Ectodermal cell (in vitro differentiated cells): Measurements from ENCODE around the gene IL36RN.

Source experiments
- H3K27ac ChIP-seq: 2 replicates; pipeline ENCODE4 v1.7.0; 2013; ENCODE audit warnings: mild to moderate bottlenecking, low read depth, low read length; ENCODE audit not compliant: insufficient read depth, poor library complexity, severe bottlenecking
- H3K27me3 ChIP-seq: 2 replicates; pipeline ENCODE4 v1.7.0; 2013; ENCODE audit warnings: mild to moderate bottlenecking, low read length; ENCODE audit not compliant: insufficient read depth, control insufficient read depth, poor library complexity, severe bottlenecking
- H3K36me3 ChIP-seq: one replicate; pipeline ENCODE4 v1.7.0; 2013; ENCODE audit warnings: low read length; ENCODE audit not compliant: control insufficient read depth, insufficient read depth
- H3K4me1 ChIP-seq: one replicate; pipeline ENCODE4 v1.7.0; 2013; ENCODE audit warnings: low read length; ENCODE audit not compliant: control insufficient read depth, insufficient read depth
- H3K4me3 ChIP-seq: 2 replicates; pipeline ENCODE4 v1.7.0; 2013; ENCODE audit warnings: low read depth, low read length, control low read depth; ENCODE audit not compliant: insufficient read depth
- H3K9me3 ChIP-seq: 2 replicates; pipeline ENCODE4 v1.7.0; 2013; ENCODE audit warnings: mild to moderate bottlenecking, low read length, moderate library complexity; ENCODE audit not compliant: control insufficient read depth
- WGBS, 2 experiments: methylation state at CpG; one replicate each; pipeline ENCODE4 v1.1.7; 2013; ENCODE audit warnings: missing lambda C conversion rate in 2 of 2; 5-methylcytosine and 5-hydroxymethylcytosine counted together

Gene IL36RN

DNA sequence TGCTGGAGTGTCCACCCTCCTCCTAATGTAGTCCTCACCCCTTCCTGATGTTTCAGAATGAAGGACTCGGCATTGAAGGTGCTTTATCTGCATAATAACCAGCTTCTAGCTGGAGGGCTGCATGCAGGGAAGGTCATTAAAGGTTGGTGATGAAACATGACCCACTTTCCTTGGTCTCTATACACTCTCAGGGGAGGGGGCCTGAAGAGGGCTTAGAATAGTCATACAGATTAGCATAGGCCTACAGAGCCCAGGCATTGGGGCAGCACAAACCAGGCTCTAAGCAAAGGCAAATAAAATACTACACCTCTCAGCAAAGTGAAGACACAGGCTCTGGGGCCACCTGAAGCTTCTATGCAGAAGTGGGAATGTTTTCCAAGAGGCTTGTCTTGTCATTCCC, 1.8 kb downstream of the IL36RN start:
- H3K36me3 ChIP-seq: no peaks in the 10 kb centered on the region
- H3K27me3 ChIP-seq: no peaks in the 10 kb centered on the region
- 25 to 57% methylated on average over 1 of the region's 1 CpG for WGBS, 2 experiments
- H3K27ac ChIP-seq: no peak overlapping the region
- H3K4me1 ChIP-seq: no peaks in the 10 kb centered on the region
- no peaks in the 10 kb centered on the region for H3K9me3 ChIP-seq
- no peak overlapping the region for H3K4me3 ChIP-seq

DNA sequence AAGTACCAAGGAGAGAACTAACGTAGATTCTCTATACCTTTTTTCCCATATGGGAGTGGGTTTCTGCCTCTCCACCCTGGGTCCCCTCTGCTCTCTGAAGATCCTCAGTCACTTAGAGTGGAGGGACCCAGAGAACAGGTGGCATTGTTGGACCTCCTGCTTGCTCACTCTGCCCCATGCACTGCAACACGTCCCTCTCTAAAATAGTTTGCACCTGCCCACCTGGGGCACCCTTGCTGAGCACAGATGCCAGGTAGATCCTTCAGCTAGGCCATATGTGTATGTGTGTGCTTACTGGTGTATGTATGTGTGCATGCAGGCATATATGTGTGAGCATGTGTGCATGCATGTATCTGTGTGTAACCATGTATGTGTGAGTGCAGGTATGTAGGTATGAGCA, 2.2 kb downstream of the IL36RN start:
- no peaks in the 10 kb centered on the region for H3K9me3 ChIP-seq

DNA sequence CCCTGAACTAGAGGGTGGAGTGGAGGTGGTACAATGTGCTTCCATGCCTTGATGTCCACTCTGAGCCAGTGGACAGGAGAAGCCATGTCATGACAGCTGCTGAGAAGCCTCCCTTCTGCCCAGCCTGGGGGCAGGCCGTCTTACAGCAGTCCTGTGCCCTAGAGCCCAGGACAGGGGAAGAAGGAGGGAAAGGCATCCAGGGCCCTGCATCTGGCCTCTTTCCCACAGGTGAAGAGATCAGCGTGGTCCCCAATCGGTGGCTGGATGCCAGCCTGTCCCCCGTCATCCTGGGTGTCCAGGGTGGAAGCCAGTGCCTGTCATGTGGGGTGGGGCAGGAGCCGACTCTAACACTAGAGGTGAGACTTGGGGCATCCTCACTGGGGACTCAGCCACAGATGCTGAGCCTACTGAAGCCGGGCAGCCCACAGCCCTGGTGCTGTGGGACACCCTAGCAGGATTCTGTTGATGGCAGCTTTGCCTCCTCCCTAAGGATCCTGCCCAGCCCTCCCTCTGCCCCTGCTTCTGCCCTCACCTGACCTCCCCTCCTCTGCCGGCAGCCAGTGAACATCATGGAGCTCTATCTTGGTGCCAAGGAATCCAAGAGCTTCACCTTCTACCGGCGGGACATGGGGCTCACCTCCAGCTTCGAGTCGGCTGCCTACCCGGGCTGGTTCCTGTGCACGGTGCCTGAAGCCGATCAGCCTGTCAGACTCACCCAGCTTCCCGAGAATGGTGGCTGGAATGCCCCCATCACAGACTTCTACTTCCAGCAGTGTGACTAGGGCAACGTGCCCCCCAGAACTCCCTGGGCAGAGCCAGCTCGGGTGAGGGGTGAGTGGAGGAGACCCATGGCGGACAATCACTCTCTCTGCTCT, 3.1 kb downstream of the IL36RN start:
- WGBS, 2 experiments: 91 to 92% methylated on average over 18 of the region's 18 CpGs

More for the DNA sequence above, 2.2 kb downstream of the IL36RN start:
- Histone ChIP-seq H3K4me1 (no peaks in the 10 kb centered on the region), H3K4me3 (no peak overlapping the region), H3K27ac (no peak overlapping the region), H3K27me3 (no peaks in the 10 kb centered on the region), H3K36me3 (no peaks in the 10 kb centered on the region)
- WGBS, 2 experiments: 77 to 90% methylated on average over 2 of the region's 2 CpGs

DNA sequence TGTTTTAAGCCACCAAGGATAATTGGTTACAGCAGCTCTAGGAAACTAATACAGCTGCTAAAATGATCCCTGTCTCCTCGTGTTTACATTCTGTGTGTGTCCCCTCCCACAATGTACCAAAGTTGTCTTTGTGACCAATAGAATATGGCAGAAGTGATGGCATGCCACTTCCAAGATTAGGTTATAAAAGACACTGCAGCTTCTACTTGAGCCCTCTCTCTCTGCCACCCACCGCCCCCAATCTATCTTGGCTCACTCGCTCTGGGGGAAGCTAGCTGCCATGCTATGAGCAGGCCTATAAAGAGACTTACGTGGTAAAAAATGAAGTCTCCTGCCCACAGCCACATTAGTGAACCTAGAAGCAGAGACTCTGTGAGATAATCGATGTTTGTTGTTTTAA, 5.3 kb downstream of the IL36RN start:
- Histone ChIP-seq H3K4me1 (no peaks in the 10 kb centered on the region), H3K9me3 (no peaks in the 10 kb centered on the region), H3K36me3 (no peaks in the 10 kb centered on the region), H3K27ac (no peak overlapping the region), H3K4me3 (no peak overlapping the region), H3K27me3 (no peaks in the 10 kb centered on the region)
- 85 to 93% methylated on average over 5 of the region's 5 CpGs for WGBS, 2 experiments

More for the DNA sequence above, 3.1 kb downstream of the IL36RN start:
- H3K4me3 ChIP-seq: no peak overlapping the region
- H3K36me3 ChIP-seq: no peaks in the 10 kb centered on the region
- H3K4me1 ChIP-seq: no peaks in the 10 kb centered on the region
- no peaks in the 10 kb centered on the region for H3K9me3 ChIP-seq
- H3K27ac ChIP-seq: no peak overlapping the region
- no peaks in the 10 kb centered on the region for H3K27me3 ChIP-seq

DNA sequence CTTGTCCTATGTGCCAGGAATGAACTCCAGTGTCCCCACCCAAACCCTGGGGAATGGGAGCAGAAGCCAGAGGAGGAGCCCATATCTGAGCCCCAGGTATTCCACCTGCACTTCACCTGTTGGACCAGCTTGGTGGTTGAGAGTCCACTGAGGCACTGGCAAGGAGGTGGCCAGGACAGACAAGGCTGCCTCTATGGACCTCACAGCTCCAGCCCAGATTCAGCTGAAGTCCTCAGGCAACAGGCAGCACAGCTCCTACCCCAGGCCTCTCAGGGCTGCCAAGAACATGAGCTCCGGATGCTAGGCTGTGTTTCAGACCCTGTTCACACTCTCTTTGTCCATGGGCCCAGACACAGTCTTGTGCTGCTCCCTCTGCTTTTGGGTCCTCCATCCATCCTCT, 5.9 kb downstream of the IL36RN start:
- Histone ChIP-seq H3K27me3 (no peaks in the 10 kb centered on the region), H3K36me3 (no peaks in the 10 kb centered on the region), H3K9me3 (no peaks in the 10 kb centered on the region), H3K4me1 (no peaks in the 10 kb centered on the region), H3K4me3 (no peak overlapping the region), H3K27ac (no peak overlapping the region)
- WGBS, 2 experiments: 90 to 96% methylated on average over 1 of the region's 1 CpG

DNA sequence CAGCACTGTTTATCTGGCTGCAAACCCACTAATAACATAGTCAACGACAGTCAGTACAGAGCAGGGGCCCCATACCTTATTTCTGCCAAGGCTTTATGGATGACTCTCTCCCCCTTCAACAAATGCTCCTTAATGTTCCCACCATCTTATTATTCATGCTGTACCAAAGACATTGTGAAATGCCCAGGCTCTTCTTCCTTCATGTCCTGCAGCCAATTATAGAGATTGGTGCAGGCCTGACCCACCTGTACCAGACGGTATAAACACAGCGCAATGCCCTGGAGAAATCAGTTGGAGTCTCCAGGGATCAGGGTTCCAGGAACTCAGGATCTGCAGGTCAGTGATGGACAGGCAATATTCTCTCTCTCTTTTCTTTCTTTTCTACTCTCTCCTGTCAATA, 8.7 kb downstream of the IL36RN start, which contains the start of gene IL1F10:
Gene IL1F10 (plus strand): TSS at position 290 of the 400 bp plus-strand sequence. CDS start 4,769 bp downstream, outside the sequence.
- H3K36me3 ChIP-seq: no peaks in the 10 kb centered on the region
- WGBS, 2 experiments: 91 to 93% methylated on average over 3 of the region's 3 CpGs
- no peaks in the 10 kb centered on the region for H3K4me1 ChIP-seq
- no peak within 1 kb of the TSS for H3K27ac ChIP-seq
- H3K9me3 ChIP-seq: no peaks in the 10 kb centered on the region
- H3K4me3 ChIP-seq: no peak within 1 kb of the TSS
- H3K27me3 ChIP-seq: no peaks in the 10 kb centered on the region

DNA sequence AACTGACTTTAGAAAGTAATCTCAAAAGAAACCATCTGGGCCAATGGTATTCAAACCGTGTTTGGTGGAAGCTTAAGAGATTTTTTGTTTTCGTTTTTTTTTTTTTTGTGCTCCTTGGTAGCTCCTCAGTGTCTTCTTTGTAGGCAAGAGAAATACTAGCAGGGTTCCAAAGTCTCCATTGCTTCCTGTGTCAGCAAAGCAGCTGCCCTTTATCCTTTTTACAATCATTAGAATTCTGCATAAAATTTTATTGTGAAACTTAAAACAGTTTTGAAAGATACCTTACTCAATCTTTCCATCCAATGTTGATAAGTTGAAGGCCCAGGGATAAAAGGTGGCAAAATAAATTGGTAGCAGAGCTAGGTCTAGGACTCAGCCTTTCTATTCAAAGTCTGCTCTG, 9.3 kb downstream of the IL36RN start:
- WGBS, 2 experiments: 71 to 88% methylated on average over 2 of the region's 2 CpGs
- no peaks in the 10 kb centered on the region for H3K36me3 ChIP-seq
- no peaks in the 10 kb centered on the region for H3K9me3 ChIP-seq

DNA sequence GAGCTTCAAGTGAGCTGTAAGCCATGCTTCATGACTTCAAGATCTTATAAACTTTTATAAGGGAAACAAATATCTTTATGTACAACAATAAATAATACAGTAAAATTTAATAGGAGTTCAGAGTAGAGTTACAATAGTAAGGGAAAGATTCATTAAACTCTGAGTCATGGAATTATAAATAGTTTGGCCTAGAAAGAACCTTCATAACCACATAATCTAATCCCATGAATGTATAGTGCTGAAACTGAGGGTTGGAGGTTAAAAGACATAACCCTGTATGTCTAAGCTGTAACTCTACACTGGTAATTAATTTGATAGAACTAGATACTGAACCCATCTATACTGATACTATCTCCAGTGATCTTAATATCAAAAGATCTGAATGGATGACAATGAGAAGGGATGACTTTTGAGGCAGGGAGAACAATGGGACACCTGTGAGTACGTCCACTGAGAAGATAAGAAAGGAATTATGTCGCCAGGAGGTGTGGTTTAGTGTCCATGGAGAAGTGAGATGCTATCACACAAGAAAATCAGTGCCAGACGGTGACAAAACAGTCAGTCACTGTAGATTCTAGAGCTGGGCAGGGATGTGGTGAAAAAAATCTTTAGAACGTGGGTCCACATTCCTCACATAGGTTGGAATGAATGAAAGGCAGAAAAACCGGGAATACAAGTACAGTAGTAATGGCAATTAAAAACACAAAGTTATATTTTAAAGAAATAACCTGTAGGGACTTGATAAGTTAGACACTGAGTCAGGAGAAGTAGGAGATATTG, 9.9 kb downstream of the IL36RN start:
- no peak overlapping the region for H3K27ac ChIP-seq
- no peaks in the 10 kb centered on the region for H3K27me3 ChIP-seq
- no peak overlapping the region for H3K4me3 ChIP-seq
- H3K4me1 ChIP-seq: no peaks in the 10 kb centered on the region
- 74 to 77% methylated on average over 5 of the region's 5 CpGs for WGBS, 2 experiments
- no peaks in the 10 kb centered on the region for H3K36me3 ChIP-seq
- H3K9me3 ChIP-seq: no peaks in the 10 kb centered on the region

More for the DNA sequence above, 9.3 kb downstream of the IL36RN start:
- Histone ChIP-seq H3K4me1 (no peaks in the 10 kb centered on the region), H3K4me3 (no peak overlapping the region), H3K27me3 (no peaks in the 10 kb centered on the region), H3K27ac (no peak overlapping the region)

DNA sequence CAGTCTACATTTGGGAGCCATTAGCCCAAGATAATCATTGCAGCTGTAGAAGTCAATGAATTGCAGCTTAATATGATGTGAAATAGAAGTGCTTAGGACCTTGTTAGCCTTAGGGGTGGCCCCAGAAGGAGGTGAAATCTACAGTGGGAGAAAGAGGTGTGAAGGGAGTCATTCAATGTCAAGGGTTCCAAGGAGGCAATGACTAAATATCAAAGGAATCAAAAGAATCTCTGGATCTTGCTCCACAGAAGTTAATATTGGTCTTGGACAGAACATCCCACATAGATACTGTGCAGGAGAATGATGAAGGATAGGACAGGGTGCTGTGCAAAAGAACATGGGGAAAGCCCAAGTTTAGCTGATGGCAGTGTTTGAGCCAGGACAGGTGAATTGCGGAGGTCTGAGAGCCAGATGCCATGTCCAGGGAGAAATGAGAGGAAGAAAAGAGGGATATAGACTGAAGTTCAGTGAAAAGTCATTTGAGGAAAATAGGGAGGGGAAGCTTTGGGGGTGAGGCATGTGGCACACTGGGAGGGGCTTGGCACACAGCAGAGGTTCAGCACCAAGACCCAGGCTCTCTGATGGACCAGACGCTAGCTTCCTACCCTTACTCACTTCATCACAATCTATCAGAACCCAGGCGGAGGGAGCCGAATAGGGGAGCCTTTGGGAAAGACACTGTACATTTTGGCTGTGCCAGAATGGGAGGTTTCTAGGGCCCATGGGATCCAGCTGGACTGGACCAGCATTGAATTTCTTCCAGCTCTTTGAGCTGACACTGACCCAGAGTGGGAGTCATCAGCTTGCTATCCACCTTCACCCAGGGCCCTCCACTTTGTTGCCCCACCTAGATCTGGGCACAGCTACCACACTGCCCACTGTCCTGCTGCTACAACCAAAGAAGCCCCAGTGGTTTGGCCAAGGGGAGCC, 10.9 kb downstream of the IL36RN start:
- WGBS, 2 experiments: 95 to 96% methylated on average over 4 of the region's 4 CpGs
- no peaks in the 10 kb centered on the region for H3K9me3 ChIP-seq
- H3K36me3 ChIP-seq: no peaks in the 10 kb centered on the region
- no peak overlapping the region for H3K27ac ChIP-seq
- no peaks in the 10 kb centered on the region for H3K27me3 ChIP-seq
- no peak overlapping the region for H3K4me3 ChIP-seq
- no peaks in the 10 kb centered on the region for H3K4me1 ChIP-seq
